Measurements from ENCODE around the gene ZDHHC18. TPM values are rescaled to one million over a fixed set of nuclear protein-coding genes. Genes with fewer than 3 reads are reported as not detected.

Gene ZDHHC18
- total and polyA plus RNA-seq, 3 donors from 2014 or later, result 17.9 to 30.7 (median 20.6) TPM

GRCh38 chr1:26829184-26829911 is 2.9 kb downstream of the ZDHHC18 start:
- no peak for TF ChIP-seq POLR2A (IDR thresholded peaks at IDR 0.05)
- no peak for TF ChIP-seq CTCF (IDR thresholded peaks at IDR 0.05)
- no peaks in the 10 kb centered on the region for H3K9me3 ChIP-seq
- WGBS, 2 donors, result 86 to 88% methylated on average over 6 of the region's 6 CpGs
- peaks cover 16% of the 10 kb centered on the region for H3K4me1 ChIP-seq
- no peak overlapping the region for H3K27ac ChIP-seq
- no peaks in the 10 kb centered on the region for H3K27me3 ChIP-seq
- DNase-seq, result no peak
- H3K36me3 ChIP-seq (ENCODE audit: low read depth, missing control alignments), result no peaks in the 10 kb centered on the region
- intact Hi-C loops (cut with DNase I; ENCODE audit: low total_unique reads), result no loop called here
- H3K4me3 ChIP-seq, result no peak overlapping the region

GRCh38 chr1:26831059-26831458 is 4.6 kb downstream of the ZDHHC18 start:
- WGBS, 2 donors, result 95 to 99% methylated on average over 3 of the region's 3 CpGs
- Histone ChIP-seq H3K36me3 (ENCODE audit: low read depth, missing control alignments) (no peaks in the 10 kb centered on the region), H3K27ac (no peak overlapping the region), H3K9me3 (no peaks in the 10 kb centered on the region), H3K4me1 (peaks cover 9% of the 10 kb centered on the region), H3K4me3 (no peak overlapping the region), H3K27me3 (no peaks in the 10 kb centered on the region)
- no peak for DNase-seq
- TF ChIP-seq CTCF (IDR thresholded peaks at IDR 0.05) (no peak), POLR2A (IDR thresholded peaks at IDR 0.05) (no peak)
- intact Hi-C loops (cut with DNase I; ENCODE audit: low total_unique reads), result no loop called here

- Histone ChIP-seq H3K36me3 (ENCODE audit: low read depth, missing control alignments) (no peaks in the 10 kb centered on the region), H3K4me3 (no peak overlapping the region), H3K27me3 (no peaks in the 10 kb centered on the region), H3K9me3 (no peaks in the 10 kb centered on the region), H3K27ac (no peak overlapping the region), H3K4me1 (peaks cover 6% of the 10 kb centered on the region)
- no peak for TF ChIP-seq CTCF (IDR thresholded peaks at IDR 0.05)
- WGBS, 2 donors, result 74 to 89% methylated on average over 3 of the region's 3 CpGs
- intact Hi-C loops (cut with DNase I; ENCODE audit: low total_unique reads), result no loop called here
- no peak for DNase-seq
These were observed 5.2 kb downstream of the ZDHHC18 start for GRCh38 chr1:26831546-26832248.

- H3K27me3 ChIP-seq, result no peaks in the 10 kb centered on the region
- no peaks in the 10 kb centered on the region for H3K9me3 ChIP-seq
- H3K36me3 ChIP-seq (ENCODE audit: low read depth, missing control alignments), result no peaks in the 10 kb centered on the region
- intact Hi-C loops (cut with DNase I; ENCODE audit: low total_unique reads), result no loop called here
- peaks cover 6% of the 10 kb centered on the region for H3K4me1 ChIP-seq
- DNase-seq, result no peak
- TF ChIP-seq CTCF (IDR thresholded peaks at IDR 0.05), result no peak
- no peak overlapping the region for H3K27ac ChIP-seq
- no peak overlapping the region for H3K4me3 ChIP-seq
- WGBS, 2 donors, result 87 to 92% methylated on average over 14 to 16 of the region's 16 CpGs
These were observed 5.9 kb downstream of the ZDHHC18 start for GRCh38 chr1:26832249-26832960.
